Stimulated activated CD8-positive, alpha-beta memory T cell treated with anti-CD3 and anti-CD28 coated beads, Interleukin-7, amount 100 ng/mL, for 48 hours (primary cell): ENCODE results near the gene ATP11A.

Experiments
- DNase-seq, 2 donors: peaks; one replicate each; pipeline ENCODE4 v3.0.0-alpha.2; 2020; ENCODE audit warnings: low read depth in 1 of 2; ENCODE audit errors: extremely low read depth in 1 of 2

ATP11A gene

DNA sequence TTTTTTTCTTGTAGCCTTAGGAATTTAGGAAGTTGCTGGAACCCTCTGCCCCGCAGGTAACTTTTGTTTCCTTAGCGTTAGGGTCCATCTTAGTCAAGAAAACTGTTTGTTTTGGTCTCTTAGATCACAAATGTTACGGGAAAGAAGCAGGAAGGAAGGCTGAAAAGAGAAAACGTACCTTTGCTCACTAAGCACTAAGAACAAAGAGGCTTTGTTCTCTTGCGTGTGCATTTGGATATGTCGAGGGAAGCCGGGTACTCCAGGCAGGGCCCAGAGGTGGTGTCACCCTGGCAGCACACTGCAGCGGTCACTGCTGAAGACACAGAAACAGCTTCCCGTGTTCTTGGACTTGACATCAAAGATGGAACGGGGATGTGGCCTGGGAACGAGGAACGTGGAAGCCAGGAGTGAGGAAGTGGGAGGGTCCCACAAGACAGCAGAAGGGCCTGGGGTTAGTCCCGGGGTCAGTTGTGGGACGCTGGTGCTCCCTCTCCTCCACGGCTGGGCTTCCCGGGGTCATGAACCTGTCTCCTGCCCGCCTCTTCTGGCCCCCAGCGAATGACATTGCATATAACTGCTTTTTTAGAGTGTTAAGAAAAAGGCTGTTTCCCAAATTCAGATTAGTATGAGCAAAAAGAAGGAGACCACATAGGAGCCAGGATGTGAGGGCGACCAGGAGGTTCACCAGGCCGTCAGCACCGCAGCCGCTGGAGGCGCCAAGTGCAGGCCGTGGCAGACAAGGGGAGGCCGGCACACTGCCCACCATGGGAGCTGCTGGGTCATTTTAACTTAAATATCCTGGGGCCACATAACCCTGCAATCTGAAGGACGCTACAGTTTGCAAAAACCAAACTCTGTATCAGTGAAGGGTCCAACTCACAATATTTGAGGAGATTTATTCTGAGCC, 31.6 kb downstream of the ATP11A start:
- DNase-seq = no peak

DNA sequence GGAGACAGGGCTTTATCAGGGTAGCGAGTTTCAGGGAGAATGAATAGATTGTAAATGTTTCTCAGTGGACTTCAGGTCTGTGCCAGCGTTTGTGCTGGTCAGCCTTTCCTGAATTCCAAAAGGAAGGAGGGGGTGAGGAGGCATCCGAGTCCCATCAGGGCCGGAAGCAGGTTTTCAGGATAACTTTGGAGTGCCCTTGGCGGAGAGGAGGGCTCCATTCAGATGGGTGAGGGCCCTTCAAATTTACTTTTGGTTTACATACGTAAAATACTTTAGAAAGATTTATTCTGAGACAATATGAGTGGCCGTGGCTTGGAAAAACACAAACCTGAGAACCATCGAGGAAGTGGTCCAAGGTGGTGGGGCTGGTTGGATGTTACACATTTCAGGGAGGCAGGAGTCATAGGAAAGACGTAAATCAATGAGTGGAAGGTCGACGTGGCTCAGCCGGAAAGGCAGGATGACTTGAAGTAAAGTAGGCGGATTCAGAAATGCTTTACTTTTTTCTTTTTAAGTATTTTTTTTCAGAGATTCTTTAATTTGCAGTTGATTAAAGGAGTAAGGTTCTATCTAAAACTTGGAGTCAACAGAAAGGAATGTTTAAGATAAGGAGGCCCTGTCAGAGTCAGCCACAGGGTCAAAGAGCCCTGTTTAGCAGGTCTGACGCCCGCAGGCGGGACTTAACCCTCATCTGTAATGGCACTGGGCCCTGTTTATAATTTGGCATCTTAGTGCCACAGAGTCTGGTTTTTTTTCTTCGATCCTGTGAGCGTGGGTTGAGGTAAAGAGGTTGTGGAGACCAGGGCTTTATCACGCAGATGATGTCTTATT, 32.8 kb downstream of the ATP11A start:
- no peak for DNase-seq

DNA sequence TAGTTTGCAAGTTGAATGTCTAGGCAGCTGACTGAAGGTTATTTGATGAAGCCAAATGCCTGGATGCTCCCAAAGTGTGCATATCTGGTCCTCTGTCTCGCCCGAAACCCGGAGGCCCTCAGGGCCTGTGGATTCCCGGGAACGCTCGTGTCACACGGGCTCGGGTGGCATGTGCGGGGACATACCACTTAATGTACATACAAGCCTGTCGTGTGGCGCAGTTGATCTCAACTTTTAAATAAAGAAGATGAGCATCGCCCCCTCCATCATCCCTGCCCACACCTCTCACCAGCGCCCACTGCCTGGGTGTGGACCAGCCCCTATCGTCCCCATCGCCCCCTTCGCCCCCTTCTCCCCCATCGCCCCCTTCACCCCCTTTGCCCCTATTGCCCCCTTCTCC, 33.9 kb downstream of the ATP11A start:
- no peak for DNase-seq

DNA sequence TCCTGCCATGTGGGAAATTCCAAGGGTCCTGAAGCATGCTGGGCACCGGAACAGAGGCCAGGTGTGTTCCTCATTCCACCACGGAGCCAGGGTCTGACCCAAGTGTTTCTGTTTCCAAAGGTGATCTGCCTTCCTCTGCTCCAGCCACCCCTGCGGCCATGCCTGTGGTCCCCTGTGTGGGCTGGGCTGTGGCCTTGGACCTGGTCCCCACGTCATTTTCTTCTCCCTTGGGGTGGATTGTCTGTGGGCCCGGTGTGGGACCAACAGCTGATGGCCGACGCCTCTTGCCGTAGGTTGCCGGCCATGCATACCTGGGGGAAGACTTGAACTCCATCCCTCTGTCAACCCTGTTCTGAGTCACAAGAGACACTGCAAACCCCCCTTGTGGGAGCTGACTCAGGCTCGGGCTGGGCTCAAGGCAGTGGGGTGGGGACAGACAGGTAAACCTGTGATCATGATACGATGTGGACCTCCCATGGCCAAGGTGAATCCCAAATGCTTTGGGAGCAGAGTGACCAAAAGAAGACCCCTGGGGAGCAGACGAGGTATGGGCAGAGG, 35.0 kb downstream of the ATP11A start:
- DNase-seq = no peak

DNA sequence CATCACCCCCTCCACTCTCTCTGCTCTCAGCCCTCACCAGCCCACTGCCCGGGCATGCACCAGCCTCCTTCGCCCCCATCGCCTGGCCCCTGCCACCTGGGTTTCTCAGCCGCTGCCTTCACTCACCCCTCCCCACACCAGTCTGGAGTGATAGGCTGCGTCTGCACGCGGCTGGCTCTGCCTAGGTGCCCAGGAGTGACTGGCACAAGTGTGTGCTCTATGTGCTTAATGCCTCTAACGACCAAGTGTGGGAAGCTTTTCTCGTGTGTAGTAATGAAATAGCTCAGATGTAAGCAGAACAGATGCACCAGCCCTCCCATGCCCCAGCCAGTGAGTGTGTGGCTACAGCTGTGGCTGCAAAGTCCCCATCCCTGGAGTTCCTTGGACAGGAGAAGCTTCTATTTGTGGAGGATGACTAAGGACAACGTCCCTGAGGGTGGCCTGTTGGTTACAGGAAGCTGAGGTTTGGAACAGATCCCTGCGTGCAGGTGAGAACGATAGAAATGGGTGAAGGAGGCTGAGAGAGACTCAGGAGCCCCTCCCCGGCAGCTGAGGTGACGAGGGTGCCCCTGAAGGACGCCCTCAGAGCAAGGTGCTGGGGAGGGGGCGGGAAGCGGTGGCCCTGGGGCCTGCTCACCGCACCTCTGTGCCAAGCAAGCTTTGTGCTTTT, 35.6 kb downstream of the ATP11A start:
- DNase-seq = no peak

DNA sequence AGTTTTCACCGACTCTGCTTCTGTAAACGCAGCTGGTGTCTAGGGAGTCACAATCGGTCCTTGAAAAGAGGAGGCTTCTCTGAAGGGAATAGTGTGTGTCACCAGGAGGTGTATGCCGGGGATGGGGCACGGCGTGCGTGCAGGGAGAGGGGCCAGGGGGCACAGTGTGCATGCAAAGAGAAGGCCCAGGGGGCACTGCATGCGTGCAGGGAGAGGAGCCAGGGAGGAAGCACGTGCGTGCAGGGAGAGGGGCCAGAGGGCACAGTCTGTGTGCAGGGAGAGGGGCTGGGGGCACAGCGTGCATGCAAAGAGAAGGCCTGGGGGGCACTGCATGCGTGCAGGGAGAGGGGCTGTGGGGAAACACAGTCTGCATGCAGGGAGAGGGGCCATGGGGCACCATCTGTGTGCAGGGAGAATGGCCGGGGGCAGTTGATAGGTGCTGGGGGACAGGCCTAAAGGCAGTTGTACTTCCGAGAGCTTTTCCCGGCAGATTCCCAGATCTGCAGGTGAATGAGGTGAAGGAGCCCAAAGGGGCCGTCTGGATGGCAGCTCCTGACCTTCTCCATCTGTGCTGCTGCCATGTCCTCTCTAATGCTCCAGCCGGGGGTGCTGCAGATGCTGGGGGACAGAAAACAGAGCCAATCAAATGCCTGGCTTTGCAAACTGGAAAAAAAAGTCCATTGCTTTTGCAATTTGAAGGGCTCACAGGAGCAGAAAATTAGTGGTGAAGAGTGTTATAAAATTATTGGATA, 36.4 kb downstream of the ATP11A start:
- DNase-seq = no peak

DNA sequence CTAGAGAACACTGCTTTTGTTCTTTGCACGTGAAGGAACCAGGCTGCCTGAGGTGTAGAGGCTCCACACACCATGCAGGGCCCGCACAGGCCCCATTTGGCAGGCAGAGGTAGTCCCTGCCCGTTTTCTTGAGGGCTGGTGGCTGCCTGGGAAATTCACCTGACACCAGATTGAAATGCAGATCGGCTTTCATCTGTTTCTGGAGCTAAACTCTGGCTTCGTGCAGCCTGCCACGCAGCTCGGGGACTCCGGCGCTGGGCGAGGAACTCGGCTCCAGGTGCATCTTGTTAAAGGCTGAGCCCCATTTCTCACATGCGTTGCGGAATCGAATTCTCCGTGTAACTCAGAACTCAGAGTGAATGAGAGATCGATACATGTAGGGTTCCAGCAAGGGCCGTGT, 37.7 kb downstream of the ATP11A start:
- no peak for DNase-seq

DNA sequence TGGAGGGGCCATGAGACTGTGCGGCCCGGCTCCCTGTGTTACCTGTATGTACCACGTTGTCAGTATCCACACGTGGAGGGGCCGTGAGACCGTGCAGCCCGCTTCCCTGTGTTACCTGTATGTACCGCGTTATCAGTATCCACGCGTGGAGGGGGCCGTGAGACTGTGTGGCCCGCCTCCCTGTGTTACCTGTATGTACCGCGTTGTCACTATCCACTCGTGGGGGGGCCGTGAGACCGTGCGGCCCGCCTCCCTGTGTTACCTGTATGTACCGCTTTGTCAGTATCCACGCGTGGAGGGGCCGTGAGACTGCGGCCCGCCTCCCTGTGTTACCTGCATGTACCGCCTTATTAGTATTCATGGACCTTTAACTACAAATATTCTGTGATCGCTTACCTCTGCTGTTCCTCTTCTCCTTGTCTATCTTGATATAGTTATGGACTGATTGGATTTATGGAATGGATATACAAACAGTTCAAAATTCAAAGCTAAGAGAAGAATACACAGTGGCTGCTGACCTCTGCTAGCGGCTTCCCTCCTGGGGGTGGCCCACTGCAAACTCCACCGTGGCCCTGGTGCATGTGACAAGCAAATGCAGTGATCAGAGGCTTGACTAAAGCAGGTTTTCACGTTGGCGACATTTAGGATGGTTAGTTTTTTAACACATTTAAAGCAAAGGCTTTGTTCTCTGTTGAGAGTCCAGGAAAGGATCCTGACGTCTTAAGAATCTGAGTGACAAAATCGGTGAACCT, 38.7 kb downstream of the ATP11A start:
- DNase-seq = no peak

DNA sequence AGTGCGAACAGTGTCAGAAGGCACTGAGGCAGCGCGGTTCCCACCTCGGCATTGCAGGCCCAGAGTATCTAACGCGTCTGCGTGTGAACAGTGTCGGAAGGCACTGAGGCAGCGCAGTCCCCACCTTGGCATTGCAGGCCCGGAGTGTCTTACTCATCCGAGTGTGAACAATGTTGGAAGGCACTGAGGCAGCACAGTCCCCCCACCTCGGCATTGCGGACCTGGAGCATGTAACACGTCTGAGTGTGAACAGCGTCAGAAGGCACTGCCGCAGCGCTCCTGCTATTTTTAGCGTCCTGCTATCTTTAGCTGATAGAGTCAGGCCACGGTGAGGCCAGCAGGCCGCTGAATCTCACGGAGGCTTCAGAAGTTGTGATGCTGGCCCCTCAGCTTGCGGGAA, 39.6 kb downstream of the ATP11A start:
- no peak for DNase-seq

DNA sequence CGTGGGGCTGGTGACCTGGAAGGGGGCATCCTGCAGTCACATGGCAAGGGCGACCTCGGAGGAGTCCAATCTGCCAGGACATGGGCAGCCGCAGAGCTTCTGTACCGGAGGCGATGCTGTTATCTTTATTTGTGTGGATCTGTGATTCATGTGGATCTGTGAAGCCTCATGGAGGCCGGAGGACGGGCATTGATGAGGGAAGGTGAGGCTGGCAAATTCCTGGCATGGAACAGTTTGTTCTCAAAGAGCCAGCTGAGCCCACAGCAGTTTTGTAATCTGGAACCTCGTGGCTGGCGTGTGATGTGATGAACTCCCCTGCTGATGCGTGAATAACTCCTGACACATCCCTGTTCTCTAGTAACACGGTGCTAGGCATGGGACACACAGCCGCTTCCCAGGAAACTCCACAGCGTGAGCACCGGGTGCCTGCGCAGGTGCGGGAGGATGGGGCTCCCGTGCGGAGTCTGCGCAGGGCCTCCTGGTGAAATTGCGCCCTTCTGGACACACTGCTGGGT, 40.4 kb downstream of the ATP11A start:
- no peak for DNase-seq

DNA sequence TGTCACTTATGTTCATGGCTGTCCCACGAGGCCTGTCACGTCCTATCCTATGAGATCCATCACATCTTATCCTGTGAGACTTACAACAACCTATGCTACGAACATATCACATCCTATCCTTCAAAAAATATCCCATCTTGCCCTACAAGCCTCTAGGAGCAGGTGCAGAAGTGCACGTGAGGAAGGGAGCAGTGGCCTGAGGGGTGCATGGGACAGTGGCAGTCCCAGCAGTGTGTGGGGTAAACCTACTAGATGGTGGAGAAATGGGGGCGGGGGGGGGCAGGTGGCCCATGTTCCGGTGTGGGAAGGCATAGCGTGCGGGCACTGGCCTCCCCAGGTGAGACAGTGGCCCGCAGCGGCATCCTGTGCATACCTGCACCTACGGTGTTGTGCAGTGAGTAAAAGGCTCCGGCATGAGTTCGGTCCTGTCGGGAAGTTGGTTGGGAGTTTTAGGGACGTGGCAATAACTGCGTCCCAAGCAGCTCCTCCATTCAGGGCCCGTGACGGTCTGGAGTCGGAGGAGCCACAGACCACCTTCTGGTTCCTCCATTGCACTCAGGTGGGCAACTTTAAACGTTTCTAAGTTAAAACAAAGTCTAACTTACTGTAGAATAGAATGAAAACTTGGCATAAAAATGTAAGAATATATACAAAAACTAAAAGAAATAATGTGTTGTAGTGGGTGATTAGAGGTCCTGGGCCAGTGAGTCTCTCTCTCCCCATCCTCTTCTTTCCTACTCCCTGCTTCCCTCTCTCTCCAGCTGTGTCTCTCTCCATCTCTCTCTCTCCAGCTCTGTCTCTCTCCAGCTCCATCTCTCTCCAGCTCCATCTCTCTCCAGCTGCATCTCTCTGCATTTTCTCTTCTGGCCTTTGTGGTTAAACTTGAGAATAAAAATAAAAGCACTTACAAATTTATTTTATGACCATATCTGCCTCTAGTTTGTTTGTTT, 42.1 kb downstream of the ATP11A start:
- no peak for DNase-seq

DNA sequence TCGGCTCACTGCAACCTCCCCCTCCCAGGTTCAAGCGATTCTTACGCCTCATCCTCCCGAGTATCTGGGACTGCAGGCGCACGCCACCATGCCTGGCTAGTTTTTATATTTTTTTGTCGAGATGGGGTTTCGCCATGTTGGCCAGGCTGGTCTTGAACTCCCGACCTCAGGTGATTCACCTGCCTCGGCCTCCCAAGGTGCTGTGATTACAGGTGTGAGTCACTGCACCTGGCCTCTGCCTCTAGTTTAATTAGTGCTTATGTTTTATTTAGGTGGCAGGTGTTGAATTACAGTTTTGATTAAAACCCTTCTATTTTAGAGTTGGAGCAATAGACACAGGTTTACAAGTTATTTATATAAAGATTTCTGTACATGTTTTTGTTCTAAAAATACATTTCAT, 42.8 kb downstream of the ATP11A start:
- DNase-seq = no peak

DNA sequence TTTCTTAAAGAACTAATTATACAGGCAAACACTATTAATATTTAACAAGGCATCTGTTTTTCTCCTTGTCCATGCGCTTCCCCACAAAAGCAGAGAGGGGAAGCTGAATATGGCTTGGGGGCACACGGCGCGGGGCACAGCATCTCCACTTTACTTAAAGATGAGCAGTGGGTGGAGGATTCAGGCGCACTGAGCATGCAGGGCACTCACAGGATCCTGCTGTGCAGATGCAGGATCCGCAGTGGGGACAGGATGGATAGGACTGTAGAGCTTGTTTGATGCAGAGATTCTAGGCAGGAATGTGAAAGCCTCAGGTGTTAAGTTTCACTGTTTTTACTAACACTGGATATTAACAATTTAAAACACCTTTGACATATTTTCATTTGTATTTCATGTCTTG, 43.3 kb downstream of the ATP11A start:
- no peak for DNase-seq

DNA sequence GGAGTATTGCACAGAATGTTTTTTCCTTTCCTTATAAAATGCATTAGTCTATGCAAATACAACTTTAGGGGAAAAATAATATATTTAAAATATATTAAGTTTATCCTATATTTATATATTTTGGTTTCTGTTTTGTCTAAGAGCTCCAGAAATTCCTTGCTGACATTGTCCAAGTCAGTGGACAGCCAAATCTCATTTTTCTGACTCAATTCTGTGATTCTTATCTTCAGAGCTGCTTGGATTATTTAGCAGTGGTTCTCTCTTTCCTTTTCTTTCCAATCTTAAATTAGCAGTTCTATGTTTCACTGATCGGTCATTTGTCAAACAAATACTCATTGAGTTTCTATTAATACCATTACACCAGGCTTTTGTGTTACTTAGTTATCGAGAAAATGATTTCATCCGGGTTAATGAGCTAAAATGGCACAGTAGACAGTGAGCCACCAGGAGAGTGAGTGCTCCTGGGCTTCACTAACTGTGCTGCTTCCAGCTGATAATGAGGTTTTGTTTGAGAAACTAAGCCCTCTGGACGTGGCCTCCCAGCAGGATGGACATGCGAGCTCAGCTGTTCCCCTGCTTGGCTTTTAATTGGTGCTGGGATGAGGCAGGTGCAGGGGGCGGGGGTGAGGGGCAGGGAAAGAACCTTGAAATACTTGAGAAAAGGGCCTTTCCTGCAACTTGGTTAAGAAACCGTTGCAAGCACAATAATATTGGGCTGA, 44.0 kb downstream of the ATP11A start:
- no peak for DNase-seq

DNA sequence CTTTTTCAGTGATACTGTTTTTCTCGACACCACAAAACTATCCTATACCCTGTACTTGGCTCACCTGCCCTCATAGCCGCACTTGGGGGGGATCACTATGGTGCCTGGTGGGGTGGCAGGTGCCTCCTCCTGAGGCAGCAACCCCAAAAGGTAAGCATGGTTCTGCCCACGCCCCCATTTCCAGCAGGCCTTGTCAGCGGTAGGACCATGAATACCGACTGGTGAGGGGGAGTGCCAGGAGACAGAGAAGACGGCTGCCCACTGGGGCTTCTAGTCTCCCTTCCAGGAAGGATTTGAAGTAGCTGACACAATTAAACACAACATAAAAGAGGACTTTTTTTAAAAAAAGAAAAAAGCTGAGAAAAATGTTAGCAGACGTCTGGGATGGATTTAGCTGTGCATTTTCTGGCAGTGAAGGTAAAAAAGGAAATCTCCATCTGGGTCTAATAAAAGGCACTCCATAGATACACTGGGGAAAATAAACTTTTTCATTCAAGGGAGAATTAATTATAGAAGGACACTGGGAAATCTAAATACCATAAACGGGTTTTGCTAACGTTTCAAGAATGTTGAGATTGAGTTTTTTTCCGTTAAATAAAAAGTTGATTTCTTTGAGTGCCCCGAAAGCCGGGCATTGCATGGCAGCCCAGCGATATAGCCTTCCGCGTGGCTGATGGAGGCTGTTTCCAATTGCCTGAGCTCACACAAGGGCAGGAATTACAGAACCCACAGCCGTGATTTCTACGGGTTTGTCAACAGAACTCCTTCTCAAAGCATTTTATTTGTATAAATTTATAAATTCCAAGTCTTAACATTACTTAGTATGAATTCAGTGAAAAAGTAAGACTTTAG, 45.1 kb downstream of the ATP11A start:
- no peak for DNase-seq

DNA sequence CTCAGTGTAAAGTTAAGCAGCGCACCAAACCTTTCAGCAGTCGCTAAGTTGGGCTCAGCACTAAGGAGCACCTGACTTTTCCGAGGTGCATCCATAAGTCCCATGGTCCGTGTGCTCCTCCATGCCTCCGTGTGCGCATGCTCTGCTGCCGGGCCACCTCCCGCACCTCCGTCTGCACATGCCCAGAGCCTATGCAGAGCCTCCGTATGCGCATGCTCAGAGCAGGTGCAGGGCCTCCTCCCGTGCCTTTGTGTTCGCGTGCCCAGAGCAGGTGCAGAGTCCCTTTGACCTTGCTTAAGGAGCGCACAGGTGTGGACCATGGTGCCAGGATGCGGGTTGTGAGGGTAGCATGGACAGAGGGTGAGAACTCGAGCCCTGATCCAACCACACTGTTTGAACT, 46.0 kb downstream of the ATP11A start:
- no peak for DNase-seq

DNA sequence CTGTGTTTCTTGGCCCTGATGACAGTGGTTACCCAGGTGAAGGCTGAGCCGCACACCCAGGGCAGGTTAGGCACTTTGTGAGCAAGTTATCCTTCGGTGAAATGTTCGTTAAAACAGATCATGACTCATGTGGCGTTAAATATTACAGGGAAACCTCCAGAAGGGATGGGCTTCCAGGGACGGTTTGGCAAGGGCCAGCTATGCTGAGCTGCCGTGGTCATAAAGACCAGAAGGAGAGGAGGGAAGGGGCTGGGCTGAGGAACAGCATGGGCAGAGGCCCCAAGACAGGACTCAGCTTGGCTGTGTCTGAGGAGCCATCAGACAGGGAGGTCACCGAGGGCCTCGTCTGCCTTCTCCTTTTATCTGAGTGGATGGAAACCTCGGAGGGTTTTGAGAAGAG, 47.5 kb downstream of the ATP11A start:
- DNase-seq = no peak
